Glomerular endothelial cell (primary cell): ENCODE data around the gene RCCD1. TPM values are rescaled to one million over a fixed set of nuclear protein-coding genes. Genes with fewer than 3 reads are reported as not detected.

ENCODE experiments used
- DNase-seq: peaks from one replicate; pipeline ENCODE4 v3.0.0-alpha.2; 2011; ENCODE audit warnings: low read depth, low spot score; ENCODE audit errors: extremely low read depth
- total RNA-seq: library from RNA; depleted of rRNA; stranded (reverse); fragments of >200 nt; gene quantifications from 2 replicates; pipeline ENCODE4 v1.2.3, GENCODE V29; 2015

RCCD1 gene
- total RNA-seq, 1 donor from 2014 or later = 10.0 TPM

DNA sequence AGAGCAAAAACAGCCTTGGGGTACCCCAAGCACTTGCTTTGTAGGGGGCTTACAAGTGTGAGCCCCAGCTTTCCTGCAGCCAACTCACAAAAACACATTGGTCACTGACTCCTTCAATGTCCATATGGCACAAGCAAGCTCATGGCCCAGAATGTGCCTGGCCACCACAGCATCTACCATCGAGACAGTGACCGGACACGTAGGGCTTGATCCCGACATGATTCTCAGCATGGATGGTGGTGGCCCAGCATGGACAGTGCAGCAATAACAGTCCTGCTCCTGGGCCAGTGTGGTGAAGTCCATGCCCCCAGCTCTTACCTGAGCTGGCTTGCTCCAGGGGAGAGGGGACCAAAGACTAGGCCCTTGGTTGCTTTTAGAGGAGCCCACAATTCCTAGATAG is 13.6 kb upstream of the RCCD1 start:
- DNase-seq = no peak

DNA sequence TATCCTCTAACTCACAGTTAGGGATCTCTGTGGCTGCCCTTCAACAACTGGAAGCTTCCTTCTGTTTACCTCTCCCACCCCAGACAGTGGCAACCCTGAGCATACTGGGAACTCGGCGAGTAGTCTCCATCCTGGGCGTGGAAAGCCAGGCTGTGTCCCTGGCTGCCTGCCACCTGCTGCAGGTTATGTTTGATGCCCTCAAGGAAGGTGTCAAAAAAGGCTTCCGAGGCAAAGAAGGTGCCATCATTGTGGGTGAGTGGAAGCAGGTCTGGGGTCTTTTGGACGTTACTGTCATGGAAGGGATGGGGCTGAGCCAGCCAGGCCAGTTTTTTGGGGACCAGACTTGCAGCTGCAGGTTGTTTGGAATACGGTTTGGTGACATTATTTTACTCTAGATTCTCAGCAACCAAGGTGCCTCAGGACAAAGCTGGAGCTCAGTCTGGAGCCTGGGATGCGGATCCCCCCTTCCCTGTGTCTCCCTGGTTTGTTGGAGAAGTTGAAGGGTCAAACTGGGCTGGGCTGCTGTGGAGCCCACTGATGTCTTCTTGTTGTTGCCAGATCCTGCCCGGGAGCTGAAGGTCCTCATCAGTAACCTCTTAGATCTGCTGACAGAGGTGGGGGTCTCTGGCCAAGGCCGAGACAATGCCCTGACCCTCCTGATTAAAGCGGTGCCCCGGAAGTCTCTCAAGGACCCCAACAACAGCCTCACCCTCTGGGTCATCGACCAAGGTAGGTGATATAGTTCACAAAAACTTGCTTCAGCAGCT is 12.1 kb upstream of the RCCD1 start:
- DNase-seq = no peak

DNA sequence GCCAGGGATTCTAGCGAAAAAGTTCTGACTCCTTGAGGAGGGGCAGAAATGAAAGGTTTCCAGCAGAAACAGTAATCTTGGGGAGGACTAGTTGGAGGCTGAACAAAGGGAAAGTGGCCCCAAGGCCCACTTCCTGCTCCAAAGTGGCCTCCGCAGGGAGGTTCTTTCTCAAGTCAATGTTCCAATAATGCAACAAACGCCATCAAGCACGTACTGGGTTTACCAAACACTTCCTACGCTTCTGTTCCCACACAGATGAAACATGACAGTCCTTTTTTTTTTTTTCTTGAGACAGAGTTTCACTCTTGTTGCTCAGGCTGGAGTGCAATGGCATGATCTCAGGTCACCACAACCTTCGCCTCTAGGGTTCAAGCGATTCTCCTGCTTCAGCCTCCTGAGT is 9.6 kb upstream of the RCCD1 start:
- DNase-seq = no peak

DNA sequence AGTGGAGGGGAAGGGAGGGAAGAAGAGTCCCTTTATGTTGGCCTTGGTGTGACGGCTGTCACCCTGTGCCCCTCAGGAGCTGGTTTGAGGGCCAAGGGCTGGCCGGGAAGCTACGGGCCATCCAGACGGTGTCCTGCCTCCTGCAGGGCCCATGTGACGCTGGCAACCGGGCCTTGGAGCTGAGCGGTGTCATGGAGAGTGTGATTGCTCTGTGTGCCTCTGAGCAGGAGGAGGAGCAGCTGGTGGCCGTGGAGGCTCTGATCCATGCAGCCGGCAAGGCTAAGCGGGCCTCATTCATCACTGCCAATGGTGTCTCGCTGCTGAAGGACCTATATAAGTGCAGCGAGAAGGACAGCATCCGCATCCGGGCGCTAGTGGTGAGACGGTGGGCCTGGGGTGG is 8.1 kb upstream of the RCCD1 start:
- no peak for DNase-seq

DNA sequence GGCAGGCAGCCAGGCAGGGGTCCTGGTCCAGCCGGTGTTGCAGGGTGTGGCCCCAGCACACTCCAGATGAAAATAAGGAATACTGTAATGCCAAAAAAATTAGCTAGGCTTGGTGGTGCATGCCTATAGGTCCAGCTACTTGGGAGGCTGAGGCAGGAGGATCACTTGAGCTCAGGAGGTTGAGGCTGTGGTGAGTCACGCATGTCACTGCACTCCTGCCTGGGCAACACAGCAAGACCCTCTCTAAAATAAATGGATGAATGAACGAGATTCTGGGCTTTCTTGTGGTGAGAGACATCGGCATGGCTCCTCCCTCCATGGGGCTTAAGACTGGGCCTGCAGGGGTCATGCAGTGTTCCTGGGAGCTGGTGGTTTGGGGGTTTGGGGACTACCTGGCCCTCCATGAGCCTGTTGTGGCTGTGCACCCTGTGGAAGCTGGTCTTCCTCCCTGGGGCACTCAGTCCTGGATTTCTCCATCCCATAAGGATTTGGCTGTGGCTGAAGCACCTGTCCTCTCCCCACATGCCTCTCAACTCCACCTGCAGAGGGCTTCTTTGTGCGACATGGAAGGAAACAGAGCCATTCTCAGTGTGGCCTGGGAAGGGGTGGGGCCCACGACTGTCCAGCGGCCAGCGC is 7.6 kb upstream of the RCCD1 start:
- DNase-seq = no peak

DNA sequence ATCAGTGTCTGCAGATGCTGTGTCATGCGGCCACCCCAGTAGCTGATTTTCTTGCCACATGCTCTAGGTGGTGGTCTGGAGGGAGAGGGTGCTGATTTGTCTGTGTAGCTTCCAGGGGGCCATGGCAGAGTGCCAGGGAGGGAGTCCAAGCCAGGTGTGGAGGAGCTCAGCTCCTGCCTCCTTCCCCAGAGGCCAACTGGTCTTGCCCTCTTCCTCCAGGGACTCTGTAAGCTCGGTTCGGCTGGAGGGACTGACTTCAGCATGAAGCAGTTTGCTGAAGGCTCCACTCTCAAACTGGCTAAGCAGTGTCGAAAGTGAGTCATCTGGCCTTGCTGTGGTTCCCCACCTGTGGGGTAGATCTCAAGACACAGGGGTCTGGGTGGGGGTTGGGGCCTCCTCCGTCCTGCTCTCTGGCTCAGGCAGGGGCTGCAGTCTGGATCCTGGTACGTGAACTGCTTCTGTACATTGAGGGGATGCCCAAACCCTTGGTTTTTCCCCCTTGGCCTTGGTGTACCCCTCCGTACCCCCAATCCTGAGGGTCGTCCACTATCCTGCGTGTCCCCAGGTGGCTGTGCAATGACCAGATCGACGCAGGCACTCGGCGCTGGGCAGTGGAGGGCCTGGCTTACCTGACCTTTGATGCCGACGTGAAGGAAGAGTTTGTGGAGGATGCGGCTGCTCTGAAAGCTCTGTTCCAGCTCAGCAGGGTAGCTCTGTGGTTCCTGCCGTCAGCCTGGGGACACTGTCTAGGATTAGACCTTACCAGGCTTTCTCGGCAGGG is 6.9 kb upstream of the RCCD1 start:
- no peak for DNase-seq

DNA sequence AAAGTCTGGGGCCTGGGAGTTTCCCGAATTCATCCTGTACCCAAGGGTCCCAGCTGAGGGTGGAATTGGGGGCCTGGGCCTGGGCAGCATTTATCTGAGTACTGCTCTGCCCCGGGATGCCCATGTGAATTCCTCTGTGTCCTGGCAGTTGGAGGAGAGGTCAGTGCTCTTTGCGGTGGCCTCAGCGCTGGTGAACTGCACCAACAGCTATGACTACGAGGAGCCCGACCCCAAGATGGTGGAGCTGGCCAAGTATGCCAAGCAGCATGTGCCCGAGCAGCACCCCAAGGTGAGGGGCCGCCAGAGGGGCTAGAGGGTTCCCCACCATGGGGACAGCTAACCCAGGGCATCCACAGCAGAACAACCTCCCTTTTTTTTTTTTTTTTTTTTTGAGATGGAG is 6.2 kb upstream of the RCCD1 start:
- DNase-seq = no peak

DNA sequence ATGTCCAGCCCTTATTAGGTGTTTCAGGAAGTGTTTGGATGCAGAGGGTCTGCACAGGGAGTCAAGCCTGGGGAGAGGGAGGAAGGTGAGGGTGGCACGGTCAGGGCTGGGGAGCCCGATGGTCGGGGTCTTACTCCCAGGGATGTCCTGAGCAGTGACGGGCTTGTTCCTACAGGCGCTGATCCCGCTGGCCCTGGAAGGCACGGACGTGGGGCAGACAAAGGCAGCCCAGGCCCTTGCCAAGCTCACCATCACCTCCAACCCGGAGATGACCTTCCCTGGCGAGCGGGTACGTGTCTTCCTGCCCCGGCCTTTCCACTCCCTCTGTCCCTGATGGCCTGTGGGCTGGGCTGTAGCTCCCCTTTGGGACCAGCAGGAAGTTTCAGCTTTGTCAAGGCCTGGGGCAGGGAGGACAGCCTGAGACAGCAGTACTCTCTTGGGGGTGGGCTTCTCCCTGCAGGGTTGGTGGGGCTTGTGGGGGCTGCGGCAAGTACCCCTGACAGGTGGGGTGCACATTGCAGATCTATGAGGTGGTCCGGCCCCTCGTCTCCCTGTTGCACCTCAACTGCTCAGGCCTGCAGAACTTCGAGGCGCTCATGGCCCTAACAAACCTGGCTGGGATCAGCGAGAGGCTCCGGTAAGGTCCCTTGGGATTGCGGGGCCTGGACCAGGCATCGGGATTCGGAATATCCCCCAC is 4.6 kb upstream of the RCCD1 start:
- no peak for DNase-seq

DNA sequence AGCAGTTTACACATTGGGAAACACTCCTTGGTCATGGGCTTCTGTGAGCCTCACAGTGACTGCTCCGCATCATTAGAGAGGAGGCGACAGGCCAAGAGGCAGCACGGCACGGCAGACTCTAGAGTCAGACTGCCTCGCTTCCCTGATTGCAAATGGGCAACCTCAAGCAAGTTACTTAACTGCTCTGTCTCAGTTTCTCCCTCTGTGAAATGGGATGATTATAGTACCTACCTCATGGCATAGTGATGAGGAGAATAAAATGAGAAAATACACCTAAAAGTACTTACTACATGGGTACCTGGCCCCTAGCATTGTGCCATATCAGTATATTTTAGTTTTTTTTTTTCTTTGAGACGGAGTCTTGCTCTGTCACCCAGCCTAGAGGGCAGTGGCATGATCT is 4.0 kb upstream of the RCCD1 start:
- DNase-seq = no peak

DNA sequence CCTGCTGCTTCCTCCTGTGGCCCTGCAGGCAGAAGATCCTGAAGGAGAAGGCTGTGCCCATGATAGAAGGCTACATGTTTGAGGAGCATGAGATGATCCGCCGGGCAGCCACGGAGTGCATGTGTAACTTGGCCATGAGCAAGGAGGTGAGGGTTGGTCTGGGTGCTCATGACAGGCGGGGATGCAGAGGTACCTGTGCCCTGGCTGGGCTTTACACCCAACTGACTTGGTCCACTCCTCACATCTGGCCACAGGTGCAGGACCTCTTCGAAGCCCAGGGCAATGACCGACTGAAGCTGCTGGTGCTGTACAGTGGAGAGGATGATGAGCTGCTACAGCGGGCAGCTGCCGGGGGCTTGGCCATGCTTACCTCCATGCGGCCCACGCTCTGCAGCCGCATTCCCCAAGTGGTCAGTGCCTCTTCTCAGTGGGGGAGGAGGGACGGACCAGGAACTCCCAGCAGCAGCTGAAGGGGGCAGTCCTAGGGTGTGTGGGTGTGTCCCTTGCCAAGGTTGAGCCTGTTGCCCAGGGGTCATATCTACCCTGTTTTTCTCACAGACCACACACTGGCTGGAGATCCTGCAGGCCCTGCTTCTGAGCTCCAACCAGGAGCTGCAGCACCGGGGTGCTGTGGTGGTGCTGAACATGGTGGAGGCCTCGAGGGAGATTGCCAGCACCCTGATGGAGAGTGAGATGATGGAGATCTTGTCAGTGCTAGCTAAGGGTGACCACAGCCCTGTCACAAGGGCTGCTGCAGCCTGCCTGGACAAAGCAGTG is 1.6 kb upstream of the RCCD1 start:
- DNase-seq = no peak

DNA sequence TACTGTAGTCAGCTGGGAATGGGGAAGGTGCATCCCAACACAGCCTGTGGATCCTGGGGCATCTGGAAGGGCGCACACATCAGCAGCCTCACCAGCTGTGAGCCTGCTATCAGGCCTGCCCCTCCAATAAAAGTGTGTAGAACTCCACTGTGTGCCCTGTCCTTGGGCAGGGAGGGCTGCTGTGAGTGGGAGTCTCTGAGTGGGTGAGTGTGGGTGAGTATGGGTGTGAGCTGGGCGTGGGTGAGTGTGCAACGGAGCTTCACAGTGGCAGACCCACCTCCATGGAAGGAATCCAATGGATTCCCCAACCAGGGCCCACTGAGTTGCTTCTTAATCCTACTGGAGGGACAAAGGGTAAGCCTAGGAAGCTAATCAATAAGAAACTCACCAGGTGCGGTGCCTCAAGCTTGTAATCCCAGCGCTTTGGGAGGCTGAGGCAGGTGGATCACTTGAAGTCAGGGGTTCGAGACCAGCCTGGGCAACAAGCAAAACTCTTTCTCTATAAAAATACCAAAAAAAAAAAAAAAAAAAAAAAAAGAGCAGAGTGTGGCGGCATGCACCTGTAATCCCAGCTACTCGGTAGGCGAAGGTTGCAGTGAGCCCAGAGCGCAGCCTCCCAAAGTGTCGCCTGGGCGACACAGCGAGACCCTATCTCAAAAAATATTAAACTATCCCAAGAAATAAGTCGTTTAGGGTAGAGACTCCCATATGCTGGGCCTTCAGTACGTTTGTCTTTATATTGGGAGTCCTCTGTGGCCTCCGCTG is 555 bp upstream of the RCCD1 start:
- DNase-seq = no peak

DNA sequence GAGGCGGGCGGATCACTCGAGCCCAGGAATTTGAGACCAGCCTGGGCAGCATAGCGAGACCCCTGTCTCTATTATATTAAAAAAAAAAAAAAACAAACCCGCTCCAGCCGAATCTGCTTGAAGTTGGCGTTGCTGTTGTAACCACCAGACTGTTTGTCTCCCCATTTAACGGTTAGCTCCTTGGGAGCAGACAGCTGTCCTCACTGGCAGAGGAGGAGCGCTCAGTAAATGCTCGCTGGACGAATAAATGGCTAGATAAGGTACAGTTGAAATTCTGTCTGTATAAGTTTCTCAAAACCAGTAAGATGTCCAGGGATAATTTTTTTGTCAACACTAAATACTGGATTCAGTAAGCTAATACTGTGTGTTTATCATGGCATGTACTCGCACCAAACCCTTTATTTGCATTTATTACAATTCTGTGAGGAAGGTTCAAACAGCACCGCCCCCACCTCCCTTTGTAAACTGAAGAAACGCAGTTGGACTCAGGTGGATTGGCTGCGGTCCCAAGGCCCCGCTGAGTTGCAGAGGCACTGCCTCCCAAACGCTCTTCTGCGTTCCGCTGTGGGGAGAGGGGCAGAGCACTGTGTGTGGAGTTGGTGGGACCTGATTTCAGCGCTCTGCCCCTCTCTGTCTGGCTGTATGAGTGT is 1.1 kb downstream of the RCCD1 start:
- DNase-seq = no peak

DNA sequence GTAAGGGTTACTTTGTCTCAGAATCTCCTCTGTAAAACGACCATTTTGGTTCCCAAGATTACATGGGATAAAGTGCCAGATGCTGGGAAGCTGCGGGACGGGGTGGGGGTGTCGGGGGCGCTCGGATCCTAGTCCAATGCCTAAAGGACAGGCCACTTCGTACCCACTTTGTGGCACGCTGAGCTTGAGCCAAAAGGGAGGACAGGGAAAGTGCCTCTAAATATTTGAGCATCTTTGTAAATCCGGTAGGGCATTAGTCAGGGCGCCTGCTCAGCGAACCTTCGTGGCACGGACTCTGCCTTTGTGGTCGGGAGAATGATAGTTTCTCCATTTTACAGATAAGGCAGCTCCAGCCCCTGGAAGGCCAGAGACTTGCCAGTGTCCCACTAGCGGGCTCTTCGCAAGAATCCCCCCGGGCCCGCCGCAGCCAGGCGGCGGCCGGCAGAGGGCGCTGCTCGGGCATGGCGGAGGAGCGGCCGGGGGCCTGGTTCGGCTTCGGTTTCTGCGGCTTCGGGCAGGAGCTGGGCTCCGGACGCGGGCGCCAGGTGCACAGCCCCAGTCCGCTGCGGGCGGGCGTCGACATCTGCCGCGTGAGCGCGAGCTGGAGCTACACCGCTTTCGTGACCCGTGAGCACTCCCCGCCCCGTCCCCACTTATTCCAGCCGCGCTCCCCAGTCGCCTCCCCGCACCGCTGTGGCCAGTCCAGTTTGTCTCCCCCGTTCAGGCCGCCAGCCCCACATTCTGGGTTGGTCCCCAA is 1.8 kb downstream of the RCCD1 start:
- DNase-seq = no peak

DNA sequence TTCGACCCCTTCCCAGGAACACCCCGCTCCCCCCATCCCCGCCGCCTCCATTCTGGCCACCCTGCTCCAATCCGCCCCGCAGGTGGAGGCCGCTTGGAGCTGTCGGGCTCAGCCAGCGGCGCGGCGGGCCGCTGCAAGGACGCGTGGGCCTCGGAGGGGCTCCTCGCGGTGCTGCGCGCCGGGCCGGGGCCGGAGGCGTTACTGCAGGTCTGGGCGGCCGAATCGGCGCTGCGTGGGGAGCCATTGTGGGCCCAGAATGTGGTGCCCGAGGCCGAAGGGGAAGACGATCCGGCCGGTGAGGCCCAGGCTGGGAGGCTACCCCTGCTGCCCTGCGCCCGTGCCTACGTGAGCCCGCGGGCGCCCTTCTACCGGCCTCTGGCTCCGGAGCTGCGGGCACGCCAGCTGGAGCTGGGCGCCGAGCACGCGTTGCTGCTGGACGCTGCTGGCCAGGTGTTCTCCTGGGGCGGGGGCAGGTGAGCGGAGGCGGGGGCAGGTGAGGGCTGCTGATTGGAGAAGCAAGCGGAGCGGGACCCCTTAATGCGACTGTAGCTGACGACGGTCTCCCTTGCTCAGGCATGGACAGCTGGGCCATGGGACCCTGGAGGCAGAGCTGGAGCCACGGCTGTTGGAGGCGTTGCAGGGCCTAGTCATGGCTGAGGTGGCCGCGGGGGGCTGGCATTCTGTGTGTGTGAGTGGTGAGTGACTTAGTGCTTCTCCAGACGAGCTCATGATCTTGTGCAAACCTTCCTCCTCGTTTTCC is 2.5 kb downstream of the RCCD1 start:
- no peak for DNase-seq

DNA sequence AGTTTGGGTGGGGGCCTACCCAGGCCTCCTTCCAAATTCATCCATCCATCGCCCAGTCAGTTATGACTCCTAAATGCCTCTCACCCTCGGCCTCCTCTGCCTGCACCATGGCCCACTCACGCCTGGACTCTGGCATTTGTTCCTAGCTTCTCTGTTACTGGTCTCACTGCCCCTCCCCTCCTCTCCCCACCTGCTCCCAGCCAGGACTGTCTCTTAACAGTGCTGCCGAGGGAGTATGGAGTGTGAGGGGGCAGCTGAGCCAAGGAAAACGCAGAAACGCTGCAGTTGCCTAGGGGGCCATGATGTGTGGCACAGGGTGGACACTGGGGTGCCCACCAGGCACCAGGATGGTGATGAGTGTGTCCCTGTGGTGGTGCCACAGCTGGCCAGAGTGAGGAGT is 3.1 kb downstream of the RCCD1 start:
- no peak for DNase-seq

DNA sequence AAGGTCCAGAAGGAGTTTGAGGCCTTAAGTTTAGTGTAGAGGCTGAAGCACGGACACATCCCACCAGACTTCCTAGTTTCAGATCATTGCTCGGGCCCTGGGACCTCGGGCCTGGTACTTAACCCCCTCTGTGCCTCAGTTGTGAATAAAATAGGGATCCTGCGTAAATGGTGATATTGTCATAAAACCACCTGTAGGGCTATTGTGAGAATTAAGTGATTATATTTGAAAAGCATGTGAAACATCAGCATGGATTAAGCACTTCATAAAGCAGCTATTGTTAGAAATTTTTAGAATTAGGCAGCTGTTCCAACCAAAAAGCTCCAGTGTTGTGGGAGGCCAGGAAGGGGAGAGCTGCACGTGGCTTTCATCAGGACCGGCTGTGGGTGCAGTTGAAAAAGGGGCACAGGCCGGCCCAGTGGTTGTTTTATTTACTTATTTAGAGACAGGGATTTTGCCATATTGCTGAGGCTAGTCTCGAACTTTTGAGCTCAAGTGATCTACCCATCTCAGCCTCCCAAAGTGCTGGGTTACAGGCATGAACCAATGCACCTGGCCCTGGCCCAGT is 4.4 kb downstream of the RCCD1 start:
- no peak for DNase-seq

DNA sequence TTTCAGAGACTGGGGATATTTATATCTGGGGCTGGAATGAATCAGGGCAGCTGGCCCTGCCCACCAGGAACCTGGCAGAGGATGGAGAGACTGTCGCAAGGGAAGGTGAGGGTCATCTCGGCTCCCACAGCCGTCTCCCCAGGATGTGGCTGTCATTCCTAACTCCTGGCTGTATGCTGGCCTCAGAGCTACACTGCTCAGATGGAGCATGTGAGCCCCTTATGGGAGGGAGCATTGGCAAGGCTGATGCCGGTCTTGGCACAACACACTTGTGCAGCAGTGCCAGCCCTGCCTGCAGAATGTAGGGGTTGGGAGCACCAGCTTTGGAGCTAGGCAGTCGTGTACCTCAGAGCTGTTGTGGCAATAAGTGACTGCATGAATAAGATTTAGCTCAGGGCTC is 5.2 kb downstream of the RCCD1 start:
- DNase-seq = no peak
